OCI-LY1 (cell line): ENCODE data around the gene DOK4.

Experiments used
- CTCF ChIP-seq: fragments of 200-600 bp; sonication (generic), shearing (Covaris generic); IDR thresholded peaks from 2 replicates; pipeline ENCODE4 v1.5.1; 2017; ENCODE audit warnings: mild to moderate bottlenecking, antibody characterized with exemption, low read length, moderate library complexity, mixed read lengths
- EZH2 ChIP-seq: fragments of 200-600 bp; sonication (generic), shearing (Covaris generic); IDR thresholded peaks from 2 replicates; pipeline ENCODE4 v1.8.0; 2017; ENCODE audit warnings: borderline replicate concordance, mixed run types, mild to moderate bottlenecking, antibody characterized with exemption, low read length, moderate library complexity, mixed read lengths

GRCh38 chr16:57525761-57526160 is 39.5 kb upstream of the DOK4 start:
- TF ChIP-seq CTCF (no peak), EZH2 (no peak)
